GM12878 (cell line): Measurements from ENCODE around the gene IRX4. TPM values are rescaled to one million over a fixed set of nuclear protein-coding genes. Genes with fewer than 3 reads are reported as not detected.
A peak's percentile ranks its signal among the peaks of the same experiment; 100 is the strongest.

ENCODE experiments used
- ATAC-seq: fragments of 200-7000 bp; cut with Tn5 transposase; 3 replicates; pipeline ENCODE4 v1.9.1; 2020; ENCODE audit warnings: mild to moderate bottlenecking, moderate library complexity
- BruUV-seq: library from RNA; stranded (reverse); fragments of 400-500 nt; replicated peaks from 2 replicates; lab custom pipeline; 2021; lab: Mats Ljungman, UMichigan
- CTCF ChIA-PET: fragments of 300-600 bp; sonication (Branson Sonifier 250); formaldehyde crosslinking; extraction: SDS; loops from one replicate; lab custom pipeline; 2021; ENCODE audit warnings: inconsistent platforms; lab: Yijun Ruan, JAX
- POLR2A ChIA-PET: fragments of 350-600 bp; formaldehyde crosslinking; extraction: SDS; loops from one replicate; lab custom pipeline; 2021; ENCODE audit warnings: inconsistent platforms; lab: Charles Lee
- RAD21 ChIA-PET: fragments of 300-600 bp; sonication (Branson Sonifier 250); formaldehyde crosslinking; loops from one replicate; lab custom pipeline; 2023; ENCODE audit warnings: antibody characterized with exemption; ENCODE audit not compliant: unreplicated experiment; lab: Charles Lee
- SMC1A ChIA-PET: fragments of 300-600 bp; sonication (Branson Sonifier 250); formaldehyde crosslinking; loops from one replicate; lab custom pipeline; 2023; ENCODE audit not compliant: unreplicated experiment, uncharacterized antibody; lab: Charles Lee
- DNase-seq: peaks from one replicate; pipeline ENCODE4 v3.0.0-alpha.2; 2011; ENCODE audit warnings: low read depth, low spot score
- FAIRE-seq: peaks from 3 replicates; lab custom pipeline; 2011; peaks lifted over from hg19 to GRCh38; lab: Jason Lieb, UNC
- H2AFZ ChIP-seq: 2 replicates; pipeline ENCODE4 v1.6.0; 2011; ENCODE audit warnings: low read depth, low read length, control low read depth; ENCODE audit not compliant: control insufficient read depth
- H3K27ac ChIP-seq: 2 replicates; pipeline ENCODE4 v1.5.1; 2011; ENCODE audit warnings: control low read depth; ENCODE audit not compliant: control insufficient read depth, insufficient read depth
- H3K27me3 ChIP-seq, 2 experiments: replicated peaks in 1 of 2; 2 replicates each; pipeline versions ENCODE4 v1.6.0 to v1.6.1; 2011; ENCODE audit warnings: low read length in 1 of 2; ENCODE audit not compliant: control insufficient read depth in 2 of 2, insufficient read depth in 2 of 2
- H3K36me3 ChIP-seq, 2 experiments: 2 replicates each; pipeline ENCODE4 v1.5.1; 2011; ENCODE audit warnings: low read length in 1 of 2; ENCODE audit not compliant: control insufficient read depth in 2 of 2, insufficient read depth in 2 of 2
- H3K4me1 ChIP-seq: 2 replicates; pipeline ENCODE4 v1.6.1; 2011; ENCODE audit warnings: mild to moderate bottlenecking, low read length, moderate library complexity, mixed read lengths; ENCODE audit not compliant: control insufficient read depth, insufficient read depth
- H3K4me2 ChIP-seq: 2 replicates; pipeline ENCODE4 v1.6.0; 2011; ENCODE audit warnings: control low read depth; ENCODE audit not compliant: control insufficient read depth, insufficient read depth
- H3K4me3 ChIP-seq: fragments of 200-600 bp; sonication (generic); 2 replicates; pipeline ENCODE4 v1.5.1; 2016
- H3K79me2 ChIP-seq: 2 replicates; pipeline ENCODE4 v1.6.0; 2011; ENCODE audit warnings: low read length; ENCODE audit not compliant: control insufficient read depth, insufficient read depth
- H3K9ac ChIP-seq: 2 replicates; pipeline ENCODE4 v1.8.0; 2011; ENCODE audit warnings: low read length, control low read depth, mixed read lengths; ENCODE audit not compliant: control insufficient read depth, insufficient read depth
- H3K9me3 ChIP-seq: replicated peaks from 3 replicates; pipeline ENCODE4 v1.5.1; 2011; ENCODE audit warnings: mild to moderate bottlenecking, low read length; ENCODE audit not compliant: control insufficient read depth, insufficient read depth
- H4K20me1 ChIP-seq: 2 replicates; pipeline ENCODE4 v1.6.0; 2011; ENCODE audit not compliant: control insufficient read depth, insufficient read depth
- ASH2L ChIP-seq: fragments of 300-600, 200-600 bp; sonication (generic); IDR thresholded peaks from 2 replicates; pipeline ENCODE4 v1.6.1; 2017; ENCODE audit warnings: low read depth, mild to moderate bottlenecking, borderline replicate concordance
- ATF3 ChIP-seq: IDR thresholded peaks from 2 replicates; pipeline ENCODE4 v1.6.1; 2011; ENCODE audit warnings: low read depth, mild to moderate bottlenecking, low read length, moderate library complexity, borderline replicate concordance; ENCODE audit errors: extremely low read depth
- CEBPB ChIP-seq, 2 experiments: fragments of 150-350 bp in 1 of 2; IDR thresholded peaks; 2 replicates each; pipeline ENCODE4 v1.6.1; 2012 to 2014; ENCODE audit warnings: low read depth in 2 of 2, low read length in 2 of 2, borderline replicate concordance in 1 of 2, inconsistent platforms in 1 of 2
- CTCF ChIP-seq, 3 experiments: IDR thresholded peaks in 2 of 3; conservative IDR thresholded peaks in 1 of 3; 2 replicates each; pipeline ENCODE4 v1.5.1; 2011; ENCODE audit warnings: low read depth in 3 of 3, low read length in 3 of 3, mild to moderate bottlenecking in 3 of 3, control low read depth in 2 of 3, moderate library complexity in 2 of 3, inconsistent platforms in 1 of 3, mixed read lengths in 1 of 3; ENCODE audit not compliant: control insufficient read depth in 2 of 3, insufficient read depth in 1 of 3; ENCODE audit errors: extremely low read depth in 1 of 3
- MEF2A ChIP-seq: IDR thresholded peaks from 2 replicates; pipeline ENCODE4 v1.6.1; 2011; ENCODE audit warnings: low read depth, mild to moderate bottlenecking, low read length, moderate library complexity; ENCODE audit not compliant: insufficient read depth
- NR2F1 ChIP-seq: fragments of 450-650 bp; conservative IDR thresholded peaks from 2 replicates; pipeline ENCODE4 v1.6.1; 2017; ENCODE audit warnings: mild to moderate bottlenecking
- SUPT20H ChIP-seq: IDR thresholded peaks from 2 replicates; pipeline ENCODE4 v1.6.1; 2011; ENCODE audit warnings: low read depth, mild to moderate bottlenecking, low read length, moderate library complexity, borderline replicate concordance; ENCODE audit not compliant: control insufficient read depth
- ZBTB4 ChIP-seq: fragments of 450-650 bp; formaldehyde crosslinking; IDR thresholded peaks from 2 replicates; pipeline ENCODE4 v1.4.0; 2022; ENCODE audit warnings: mild to moderate bottlenecking, moderate library complexity
- ZNF274 ChIP-seq: IDR thresholded peaks from one replicate; pipeline ENCODE4 v1.8.0; 2011; ENCODE audit not compliant: insufficient read length, insufficient read depth
- ZSCAN29 ChIP-seq: fragments of 450-650 bp; IDR thresholded peaks from 2 replicates; pipeline ENCODE4 v1.6.1; 2017; ENCODE audit warnings: mild to moderate bottlenecking, moderate library complexity
- WGBS: methylation state at CpG from one replicate; pipeline ENCODE4 v1.1.6; 2016; ENCODE audit warnings: low lambda C conversion rate; ENCODE audit not compliant: insufficient replicate concordance, insufficient coverage; ENCODE audit errors: missing lambda C conversion rate; 5-methylcytosine and 5-hydroxymethylcytosine counted together
- in situ Hi-C: fragments of 300-500 bp; cut with MboI; formaldehyde crosslinking; loops from 9 replicates; pipeline ENCODE4 v1.14.3; 2018; ENCODE audit warnings: mixed read lengths
- intact Hi-C: fragments of 100-400 bp; cut with micrococcal nuclease; formaldehyde crosslinking; loops from one replicate; pipeline ENCODE4 v1.14.2; 2022; ENCODE audit not compliant: unreplicated experiment
- polyA plus RNA-seq, 11 experiments: library from polyadenylated mRNA; depleted of rRNA in 4 of 11; unstranded in 6 of 11; stranded (reverse) in 5 of 11; fragments of >200 nt; fragmentation: Nextera tagmentation in 4 of 11; fragmentation: Illumina TruSeq in 1 of 11; extraction: Ambion mirVana in 4 of 11; extraction: Trizol in 1 of 11; gene quantifications; 1 replicate in 1 of 11; 2 replicates in 10 of 11; pipeline versions ENCODE4 v1.2.1 to v1.2.3, GENCODE V29; 2011 to 2016; ENCODE audit warnings: inconsistent platforms in 2 of 11, missing spikeins in 2 of 11, low read depth in 1 of 11
- total RNA-seq, 4 experiments: library from RNA; depleted of rRNA in 3 of 4; stranded (reverse); fragments of >200 nt in 3 of 4; fragmentation: Illumina TruSeq in 1 of 4; extraction: Trizol in 1 of 4; gene quantifications; 2 replicates each; pipeline versions ENCODE4 v1.2.1 to v1.2.3, GENCODE V29; 2013 to 2021

The IRX4 gene
- total and polyA plus RNA-seq, 10 of the 15 experiments (the other 5 are each of a cell fraction or from before 2014, with no cell fraction given): not detected

GRCh38 chr5:1827886-1828397 lies 54.8 kb downstream of the IRX4 start:
- SMC1A ChIA-PET: no interaction called here

More at GRCh38 chr5:1827886-1828397, 54.8 kb downstream of the IRX4 start:
- Histone ChIP-seq H3K4me3 (no peak overlapping the region), H4K20me1 (no peaks in the 10 kb centered on the region), H3K27me3 (no peaks in the 10 kb centered on the region), H3K4me1 (no peaks in the 10 kb centered on the region), H3K4me2 (no peak overlapping the region), H2AFZ (no peak overlapping the region), H3K36me3 (peaks cover 0 to 14% of the 10 kb centered on the region in 2 experiments; a peak in 3 of 4 replicates), H3K79me2 (no peaks in the 10 kb centered on the region), H3K9me3 (no peaks in the 10 kb centered on the region), H3K27ac (no peak overlapping the region), H3K9ac (no peak overlapping the region)
- FAIRE-seq (no peak), DNase-seq (no peak), ATAC-seq (peak; percentile 50)
- intact Hi-C loops (no loop called here), in situ Hi-C loops (no loop called here)
- RAD21 ChIA-PET: no interaction called here
- CTCF ChIA-PET: interaction anchor here (1.5 kb wide), 1 partner anchor 90 kb away, joined by 4 read pairs; no protein-coding TSS in a partner anchor
- POLR2A ChIA-PET: no interaction called here
- BruUV-seq: no TSS peak
- TF ChIP-seq ZSCAN29 (no peak), ZBTB4 (CRISPR knock-in tag) (no peak), ASH2L (no peak), NR2F1 (no peak), ZNF274 (no peak), MEF2A (no peak), CEBPB (IDR thresholded peaks at IDR 0.05; ENCODE audit: borderline replicate concordance in 1 of 2, low read depth in 2 of 2, low read length in 2 of 2) (no peak), ATF3 (no peak), SUPT20H (no peak), CTCF (IDR thresholded peaks at IDR 0.05 in 2 of 3, conservative IDR thresholded peaks at IDR 0.05 in 1 of 3; ENCODE audit: control insufficient read depth in 2 of 3, extremely low read depth in 1 of 3, insufficient read depth in 1 of 3, low read depth in 3 of 3, low read length in 3 of 3) (no peak)
- 97% methylated on average over 28 of the region's 39 CpGs for WGBS
